PC-9 (cell line): ENCODE measurements around the gene CDH15. TPM values are rescaled to one million over a fixed set of nuclear protein-coding genes. Genes with fewer than 3 reads are reported as not detected.

Source experiments
- BruUV-seq: library from RNA; stranded (reverse); fragments of 400-500 nt; replicated peaks from 2 replicates; lab custom pipeline; 2021; lab: Mats Ljungman, UMichigan
- CTCF ChIA-PET: fragments of 300-600 bp; sonication (Branson Sonifier 250); formaldehyde crosslinking; loops from one replicate; lab custom pipeline; 2022; ENCODE audit warnings: antibody characterized with exemption; lab: Charles Lee
- POLR2A ChIA-PET: fragments of 300-600 bp; sonication (Branson Sonifier 250); formaldehyde crosslinking; loops from one replicate; lab custom pipeline; 2022; ENCODE audit warnings: antibody characterized with exemption; ENCODE audit not compliant: unreplicated experiment; lab: Charles Lee
- DNase-seq, 2 experiments: peaks; one replicate each; pipeline versions ENCODE4 v3.0.0 to v3.0.0-alpha.2; 2015 to 2022; ENCODE audit warnings: mixed read lengths in 1 of 2
- H2AFZ ChIP-seq: fragments of 200-600 bp; sonication (generic); 2 replicates; pipeline ENCODE4 v1.8.1; 2017; ENCODE audit warnings: antibody characterized with exemption
- H3F3A ChIP-seq: fragments of 200-600 bp; sonication (generic); 2 replicates; pipeline ENCODE4 v1.8.1; 2017; ENCODE audit warnings: antibody characterized with exemption, mild to moderate bottlenecking, low read depth; ENCODE audit not compliant: insufficient read depth
- H3K27ac ChIP-seq: fragments of 200-600 bp; sonication (generic); 2 replicates; pipeline ENCODE4 v1.6.1; 2016; ENCODE audit warnings: mixed run types
- H3K27me3 ChIP-seq: fragments of 200-600 bp; sonication (generic); 2 replicates; pipeline ENCODE4 v1.6.1; 2016; ENCODE audit warnings: low read depth, mixed run types; ENCODE audit not compliant: insufficient read depth
- H3K36me3 ChIP-seq: fragments of 200-600 bp; sonication (generic); 2 replicates; pipeline ENCODE4 v1.6.1; 2016; ENCODE audit warnings: low read depth, mixed run types
- H3K4me1 ChIP-seq: fragments of 200-600 bp; sonication (generic); replicated peaks from 2 replicates; pipeline ENCODE4 v1.6.1; 2016; ENCODE audit warnings: mixed run types; ENCODE audit not compliant: insufficient read depth
- H3K4me2 ChIP-seq: fragments of 200-600 bp; sonication (generic); 2 replicates; pipeline ENCODE4 v1.6.1; 2017; ENCODE audit warnings: mixed run types
- H3K4me3 ChIP-seq: fragments of 200-600 bp; sonication (generic); 2 replicates; pipeline ENCODE4 v1.6.1; 2016; ENCODE audit warnings: mixed run types
- H3K79me2 ChIP-seq: fragments of 200-600 bp; sonication (generic); 2 replicates; pipeline ENCODE4 v1.6.1; 2017; ENCODE audit warnings: low read depth, mixed run types
- H3K9me2 ChIP-seq: fragments of 200-600 bp; sonication (generic); 2 replicates; pipeline ENCODE4 v1.8.1; 2017; ENCODE audit warnings: mild to moderate bottlenecking; ENCODE audit not compliant: insufficient read depth
- H3K9me3 ChIP-seq: fragments of 200-600 bp; sonication (generic); 2 replicates; pipeline ENCODE4 v1.8.1; 2016; ENCODE audit warnings: low read depth; ENCODE audit not compliant: insufficient read depth
- H4K20me1 ChIP-seq: fragments of 200-600 bp; sonication (generic); 2 replicates; pipeline ENCODE4 v1.8.1; 2017; ENCODE audit not compliant: insufficient read depth
- EZH2 ChIP-seq: fragments of 200-600 bp; sonication (generic); IDR thresholded peaks from 2 replicates; pipeline ENCODE4 v1.8.0; 2017; ENCODE audit warnings: antibody characterized with exemption, low read depth
- intact Hi-C: fragments of 100-400 bp; cut with micrococcal nuclease; formaldehyde crosslinking; loops from one replicate; pipeline ENCODE4 v1.10.0; 2022; ENCODE audit not compliant: unreplicated experiment
- total RNA-seq: library from RNA; stranded (reverse); gene quantifications from 2 replicates; pipeline ENCODE4 v1.2.3, GENCODE V29; 2021
- TF ChIP-seq, protein P1 (sequence below): fragments of 200-600 bp; sonication (generic); conservative IDR thresholded peaks from 2 replicates; pipeline ENCODE4 v1.6.1; 2017; ENCODE audit warnings: mixed run types, antibody characterized with exemption, mild to moderate bottlenecking, moderate library complexity

CDH15 gene
- total RNA-seq, 1 experiment from 2014 or later, result not detected

DNA sequence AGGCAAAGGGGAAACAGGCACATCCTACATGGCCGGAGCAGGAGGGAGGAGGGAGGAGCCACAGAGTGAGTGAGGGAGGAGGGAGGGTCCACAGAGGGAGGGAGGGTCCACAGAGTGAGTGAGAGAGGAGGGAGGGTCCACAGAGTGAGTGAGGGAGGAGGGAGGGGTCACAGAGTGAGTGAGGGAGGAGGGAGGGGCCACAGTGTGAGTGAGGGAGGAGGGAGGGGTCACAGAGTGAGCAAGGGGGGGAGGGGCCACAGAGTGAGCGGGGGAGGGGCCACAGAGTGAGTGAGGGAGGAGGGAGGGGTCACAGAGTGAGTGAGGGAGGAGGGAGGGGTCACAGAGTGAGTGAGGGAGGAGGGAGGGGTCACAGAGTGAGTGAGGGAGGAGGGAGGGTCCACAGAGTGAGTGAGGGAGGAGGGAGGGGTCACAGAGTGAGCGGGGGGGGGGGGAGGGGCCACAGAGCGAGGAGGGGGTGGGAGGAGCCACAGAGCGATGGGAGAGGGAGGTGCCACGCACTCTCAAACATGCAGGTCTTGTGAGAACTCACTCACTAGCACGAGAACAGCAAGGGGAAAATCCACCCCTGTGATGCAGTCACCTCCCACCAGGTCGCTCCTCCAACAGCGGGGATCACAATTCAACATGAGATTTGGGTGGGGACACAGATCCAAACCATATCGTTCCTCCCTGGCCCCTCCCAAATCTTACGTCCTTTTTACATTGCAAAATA lies 24.3 kb upstream of the CDH15 start:
- no peaks in the 10 kb centered on the region for H3K27me3 ChIP-seq
- no peak overlapping the region for H3K4me2 ChIP-seq
- ChIA-PET CTCF (no interaction called here), POLR2A (no interaction called here)
- H3K9me2 ChIP-seq, result no peaks in the 10 kb centered on the region
- H3K79me2 ChIP-seq, result no peaks in the 10 kb centered on the region
- DNase-seq, result no peak
- intact Hi-C loops, result no loop called here
- no peak overlapping the region for H3K27ac ChIP-seq
- no peaks in the 10 kb centered on the region for H3K4me1 ChIP-seq
- no peaks in the 10 kb centered on the region for H3F3A ChIP-seq
- no TSS peak for BruUV-seq
- H3K9me3 ChIP-seq, result no peaks in the 10 kb centered on the region
- TF ChIP-seq, protein P1, sequence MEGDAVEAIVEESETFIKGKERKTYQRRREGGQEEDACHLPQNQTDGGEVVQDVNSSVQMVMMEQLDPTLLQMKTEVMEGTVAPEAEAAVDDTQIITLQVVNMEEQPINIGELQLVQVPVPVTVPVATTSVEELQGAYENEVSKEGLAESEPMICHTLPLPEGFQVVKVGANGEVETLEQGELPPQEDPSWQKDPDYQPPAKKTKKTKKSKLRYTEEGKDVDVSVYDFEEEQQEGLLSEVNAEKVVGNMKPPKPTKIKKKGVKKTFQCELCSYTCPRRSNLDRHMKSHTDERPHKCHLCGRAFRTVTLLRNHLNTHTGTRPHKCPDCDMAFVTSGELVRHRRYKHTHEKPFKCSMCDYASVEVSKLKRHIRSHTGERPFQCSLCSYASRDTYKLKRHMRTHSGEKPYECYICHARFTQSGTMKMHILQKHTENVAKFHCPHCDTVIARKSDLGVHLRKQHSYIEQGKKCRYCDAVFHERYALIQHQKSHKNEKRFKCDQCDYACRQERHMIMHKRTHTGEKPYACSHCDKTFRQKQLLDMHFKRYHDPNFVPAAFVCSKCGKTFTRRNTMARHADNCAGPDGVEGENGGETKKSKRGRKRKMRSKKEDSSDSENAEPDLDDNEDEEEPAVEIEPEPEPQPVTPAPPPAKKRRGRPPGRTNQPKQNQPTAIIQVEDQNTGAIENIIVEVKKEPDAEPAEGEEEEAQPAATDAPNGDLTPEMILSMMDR, result no peak
- no peak for TF ChIP-seq EZH2
- H3K4me3 ChIP-seq, result no peak overlapping the region
- no peak overlapping the region for H2AFZ ChIP-seq
- H3K36me3 ChIP-seq, result no peaks in the 10 kb centered on the region
- no peaks in the 10 kb centered on the region for H4K20me1 ChIP-seq

DNA sequence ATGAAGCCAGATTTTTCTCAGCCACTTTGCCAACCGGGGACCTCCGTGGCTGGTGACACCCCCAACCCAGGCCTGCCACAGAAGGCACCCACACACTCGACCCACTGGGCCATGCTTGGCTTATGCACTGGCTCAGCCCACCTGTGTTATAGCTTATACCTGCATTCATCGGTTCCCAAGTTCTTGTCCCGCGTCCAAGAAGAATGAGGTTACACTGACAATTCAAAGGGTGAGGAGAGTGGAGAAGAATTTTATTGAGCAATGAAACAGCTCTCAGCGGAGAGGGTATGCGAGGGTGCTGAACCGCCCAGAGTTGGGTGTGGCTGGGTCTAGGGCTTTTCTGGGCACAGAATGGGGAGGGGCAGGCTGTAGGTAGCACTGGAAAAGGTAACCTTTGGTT lies 22.2 kb upstream of the CDH15 start:
- no peak for TF ChIP-seq EZH2
- TF ChIP-seq, protein P1, result no peak
- ChIA-PET POLR2A (no interaction called here), CTCF (no interaction called here)
- Histone ChIP-seq H3K79me2 (no peaks in the 10 kb centered on the region), H3F3A (no peaks in the 10 kb centered on the region), H2AFZ (no peak overlapping the region), H4K20me1 (no peaks in the 10 kb centered on the region), H3K27ac (no peak overlapping the region), H3K9me2 (no peaks in the 10 kb centered on the region), H3K27me3 (no peaks in the 10 kb centered on the region), H3K4me3 (no peak overlapping the region), H3K9me3 (no peaks in the 10 kb centered on the region), H3K36me3 (no peaks in the 10 kb centered on the region), H3K4me2 (no peak overlapping the region), H3K4me1 (no peaks in the 10 kb centered on the region; the same call in 1 of the 2 replicates)
- no peak for DNase-seq
- intact Hi-C loops, result no loop called here
- no TSS peak for BruUV-seq

DNA sequence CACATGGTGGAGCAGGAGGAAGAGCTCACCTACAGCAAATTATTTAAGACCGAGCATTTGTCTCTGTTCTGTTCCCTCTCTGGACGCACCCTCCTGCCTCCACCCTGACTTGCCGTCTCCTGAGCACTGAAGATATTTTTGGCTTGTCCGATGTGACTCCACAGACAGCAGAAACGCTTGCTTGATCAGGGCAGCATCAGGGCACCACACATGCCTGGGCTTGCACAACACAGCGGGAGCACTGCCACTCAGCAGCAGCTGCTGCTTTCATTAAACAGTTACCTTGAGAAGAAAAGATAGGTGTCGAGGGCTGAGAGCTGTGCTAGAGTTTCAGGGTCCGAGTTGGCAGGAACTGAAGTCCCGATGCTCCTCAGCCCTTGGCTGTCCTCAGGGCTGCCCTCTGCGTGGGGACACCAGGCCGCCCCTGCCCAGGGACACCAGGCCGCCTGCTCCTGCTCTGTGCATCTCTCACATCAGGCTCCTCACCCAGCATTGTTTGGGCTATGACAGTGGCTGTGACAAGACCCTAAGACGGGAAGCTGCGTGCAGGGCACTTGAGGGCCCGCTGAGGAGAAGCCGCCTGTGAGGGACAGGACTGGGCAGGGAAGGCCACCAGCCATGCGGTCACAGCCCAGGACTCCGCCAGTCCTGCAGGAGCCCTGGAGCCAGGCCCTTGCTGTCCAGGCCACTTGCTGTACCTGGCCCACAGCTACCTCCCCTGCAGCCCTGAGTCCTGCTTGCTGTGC lies 21.3 kb upstream of the CDH15 start:
- BruUV-seq, result no TSS peak
- no peaks in the 10 kb centered on the region for H3K9me2 ChIP-seq
- peaks cover under 1% of the 10 kb centered on the region; the same call in 1 of the 2 replicates for H4K20me1 ChIP-seq
- no peak overlapping the region for H2AFZ ChIP-seq
- TF ChIP-seq, protein P1, result no peak
- TF ChIP-seq EZH2, result no peak
- H3F3A ChIP-seq, result peaks cover 3% of the 10 kb centered on the region; the same call in 1 of the 2 replicates
- intact Hi-C loops, result no loop called here
- H3K4me1 ChIP-seq, result no peaks in the 10 kb centered on the region; the same call in 1 of the 2 replicates
- no peaks in the 10 kb centered on the region for H3K36me3 ChIP-seq
- no peaks in the 10 kb centered on the region for H3K27me3 ChIP-seq
- no peak overlapping the region for H3K4me2 ChIP-seq
- POLR2A ChIA-PET, result no interaction called here
- CTCF ChIA-PET, result no interaction called here
- no peaks in the 10 kb centered on the region for H3K79me2 ChIP-seq
- no peaks in the 10 kb centered on the region for H3K9me3 ChIP-seq
- H3K27ac ChIP-seq, result no peak overlapping the region
- DNase-seq, result no peak
- H3K4me3 ChIP-seq, result no peak overlapping the region
